Neural cell (in vitro differentiated cells): ENCODE measurements around the gene ATG7. TPM values are rescaled to one million over a fixed set of nuclear protein-coding genes. Genes with fewer than 3 reads are reported as not detected.

Experiments
- H2AFZ ChIP-seq: fragments of 200-600, 300-800 bp; sonication (generic), shearing (Covaris generic); 2 replicates; pipeline ENCODE4 v1.6.0; 2014; ENCODE audit warnings: low read depth, mild to moderate bottlenecking, antibody characterized with exemption, low read length, moderate library complexity
- H3F3A ChIP-seq: fragments of 200-600 bp; shearing (Covaris generic); 2 replicates; pipeline ENCODE4 v1.6.1; 2016; ENCODE audit warnings: mild to moderate bottlenecking, moderate library complexity, mixed read lengths, antibody characterized with exemption, low read length; ENCODE audit not compliant: insufficient read depth, poor library complexity, severe bottlenecking
- H3K27ac ChIP-seq: fragments of 200-600, 300-800 bp; sonication (generic), shearing (Covaris generic); 2 replicates; pipeline ENCODE4 v1.5.1; 2014; ENCODE audit warnings: mild to moderate bottlenecking, low read length, moderate library complexity
- H3K27me3 ChIP-seq: fragments of 300-800, 200-600 bp; sonication (generic), shearing (Covaris generic); 2 replicates; pipeline ENCODE4 v1.6.0; 2014; ENCODE audit warnings: mild to moderate bottlenecking, low read depth, low read length, moderate library complexity; ENCODE audit not compliant: insufficient read depth
- H3K36me3 ChIP-seq: fragments of 300-800, 200-600 bp; sonication (generic), shearing (Covaris generic); 2 replicates; pipeline ENCODE4 v1.5.1; 2014; ENCODE audit warnings: mild to moderate bottlenecking, antibody characterized with exemption, low read length, moderate library complexity; ENCODE audit not compliant: insufficient read depth
- H3K4me2 ChIP-seq: fragments of 300-800, 200-600 bp; sonication (generic), shearing (Covaris generic); 2 replicates; pipeline ENCODE4 v1.6.0; 2014; ENCODE audit warnings: mild to moderate bottlenecking, low read length
- H3K4me3 ChIP-seq: fragments of 300-800, 200-600 bp; sonication (generic), shearing (Covaris generic); 2 replicates; pipeline ENCODE4 v1.5.1; 2014; ENCODE audit warnings: mild to moderate bottlenecking, low read length, moderate library complexity
- H3K79me2 ChIP-seq: fragments of 200-600 bp; shearing (Covaris generic); replicated peaks from 2 replicates; pipeline ENCODE4 v1.6.0; 2014; ENCODE audit warnings: mild to moderate bottlenecking, low read length, moderate library complexity; ENCODE audit not compliant: insufficient read depth
- H3K9ac ChIP-seq: fragments of 300-800, 200-600 bp; sonication (generic), shearing (Covaris generic); 2 replicates; pipeline ENCODE4 v1.6.1; 2016; ENCODE audit warnings: mild to moderate bottlenecking, low read length, mixed read lengths
- H3K9me2 ChIP-seq: fragments of 200-600 bp; shearing (Covaris generic); 2 replicates; pipeline ENCODE4 v1.6.1; 2016; ENCODE audit warnings: mild to moderate bottlenecking, low read length, mixed read lengths; ENCODE audit not compliant: insufficient read depth
- H3K9me3 ChIP-seq: fragments of 200-600, 300-800 bp; sonication (generic), shearing (Covaris generic); 2 replicates; pipeline ENCODE4 v1.6.1; 2016; ENCODE audit warnings: mild to moderate bottlenecking, mixed run types, low read length, moderate library complexity, mixed read lengths
- H4K20me1 ChIP-seq: fragments of 200-600 bp; shearing (Covaris generic); 2 replicates; pipeline ENCODE4 v1.6.1; 2016; ENCODE audit warnings: mild to moderate bottlenecking, mixed run types; ENCODE audit not compliant: insufficient read depth
- CTCF ChIP-seq: fragments of 450-650 bp; IDR thresholded peaks from 2 replicates; pipeline ENCODE4 v1.5.1; 2014; ENCODE audit warnings: antibody characterized with exemption, mild to moderate bottlenecking, moderate library complexity; ENCODE audit not compliant: poor library complexity, severe bottlenecking
- EP300 ChIP-seq: fragments of 450-650 bp; conservative IDR thresholded peaks from 2 replicates; pipeline ENCODE4 v1.6.1; 2014; ENCODE audit warnings: antibody characterized with exemption, mild to moderate bottlenecking, moderate library complexity; ENCODE audit not compliant: poor library complexity, severe bottlenecking
- EZH2 ChIP-seq: fragments of 200-600, 300-800 bp; shearing (Covaris generic), sonication (generic); IDR thresholded peaks from 2 replicates; pipeline ENCODE4 v1.6.1; 2014; ENCODE audit warnings: antibody characterized with exemption, low read length, borderline replicate concordance, mild to moderate bottlenecking; ENCODE audit not compliant: insufficient read depth, poor library complexity, severe bottlenecking
- MXI1 ChIP-seq: fragments of 450-650 bp; conservative IDR thresholded peaks from 2 replicates; pipeline ENCODE4 v1.6.1; 2014; ENCODE audit warnings: antibody characterized with exemption, mild to moderate bottlenecking; ENCODE audit not compliant: poor library complexity, severe bottlenecking
- POLR2AphosphoS5 ChIP-seq: IDR thresholded peaks from 2 replicates; pipeline ENCODE4 v1.6.1; 2012
- RAD21 ChIP-seq: fragments of 450-650 bp; conservative IDR thresholded peaks from 2 replicates; pipeline ENCODE4 v1.6.1; 2014; ENCODE audit warnings: antibody characterized with exemption, mild to moderate bottlenecking, moderate library complexity
- REST ChIP-seq: IDR thresholded peaks from 2 replicates; pipeline ENCODE4 v1.6.1; 2012; ENCODE audit warnings: borderline replicate concordance
- SMC3 ChIP-seq: fragments of 450-650 bp; conservative IDR thresholded peaks from 2 replicates; pipeline ENCODE4 v1.6.1; 2014; ENCODE audit warnings: antibody characterized with exemption, mild to moderate bottlenecking, moderate library complexity; ENCODE audit not compliant: poor library complexity
- TAF1 ChIP-seq: IDR thresholded peaks from 2 replicates; pipeline ENCODE4 v1.6.1; 2012; ENCODE audit warnings: low read depth
- polyA plus RNA-seq: library from polyadenylated mRNA; depleted of rRNA; stranded (reverse); fragments of >200 nt; gene quantifications from 2 replicates; pipeline ENCODE4 v1.2.3, GENCODE V29; 2014

Gene ATG7
- polyA plus RNA-seq, 1 donor from 2014 or later, result 28.8 TPM

GRCh38 chr3:11555211-11555782, 283.1 kb downstream of the ATG7 start:
- TF ChIP-seq POLR2AphosphoS5 (no peak), RAD21 (no peak), CTCF (no peak), TAF1 (no peak), MXI1 (no peak), EZH2 (no peak), EP300 (no peak), REST (no peak), SMC3 (no peak)
- no peaks in the 10 kb centered on the region for H4K20me1 ChIP-seq
- H3K36me3 ChIP-seq, result no peaks in the 10 kb centered on the region
- no peaks in the 10 kb centered on the region for H3K79me2 ChIP-seq
- no peak overlapping the region for H3K4me3 ChIP-seq
- H3F3A ChIP-seq, result no peaks in the 10 kb centered on the region
- H3K9me2 ChIP-seq, result no peaks in the 10 kb centered on the region
- H2AFZ ChIP-seq, result no peak overlapping the region
- no peak overlapping the region for H3K9ac ChIP-seq
- no peak overlapping the region for H3K4me2 ChIP-seq
- no peaks in the 10 kb centered on the region for H3K9me3 ChIP-seq
- no peak overlapping the region for H3K27ac ChIP-seq
- H3K27me3 ChIP-seq, result no peaks in the 10 kb centered on the region

GRCh38 chr3:11555881-11556633, 283.9 kb downstream of the ATG7 start:
- Histone ChIP-seq H3K27me3 (no peaks in the 10 kb centered on the region), H2AFZ (no peak overlapping the region), H3K36me3 (no peaks in the 10 kb centered on the region), H3K9me3 (no peaks in the 10 kb centered on the region), H3K79me2 (no peaks in the 10 kb centered on the region), H3K27ac (no peak overlapping the region), H3K9ac (no peak overlapping the region), H3K4me3 (no peak overlapping the region), H3K4me2 (no peak overlapping the region), H3K9me2 (no peaks in the 10 kb centered on the region), H3F3A (no peaks in the 10 kb centered on the region), H4K20me1 (no peaks in the 10 kb centered on the region)
- no peak for TF ChIP-seq TAF1
- TF ChIP-seq EZH2, result no peak
